Forelimb muscle (tissue), 1 donor: Measurements from ENCODE around the gene RASIP1. TPM values are rescaled to one million over a fixed set of nuclear protein-coding genes. Genes with fewer than 3 reads are reported as not detected.
A peak's percentile ranks its signal among the peaks of the same experiment; 100 is the strongest.
"Not testable (repeated sequence)": the region's sequence is repeated elsewhere in the genome, so short reads cannot be mapped to it uniquely, and the experiment has no call there.

ENCODE experiments used
- DNase-seq: peaks from one replicate; pipeline ENCODE4 v3.0.0-alpha.2; 2013; ENCODE audit warnings: low read depth
- polyA plus RNA-seq: library from polyadenylated mRNA; unstranded; fragments of 120-200 nt; gene quantifications from one replicate; pipeline ENCODE4 v1.2.1, GENCODE V29; 2013; ENCODE audit not compliant: insufficient read length

Gene RASIP1
- polyA plus RNA-seq, 1 donor = 25.9 TPM

- no peak for DNase-seq
Measured at GRCh38 chr19:48735031-48735615, 5.3 kb downstream of the RASIP1 start.

DNA sequence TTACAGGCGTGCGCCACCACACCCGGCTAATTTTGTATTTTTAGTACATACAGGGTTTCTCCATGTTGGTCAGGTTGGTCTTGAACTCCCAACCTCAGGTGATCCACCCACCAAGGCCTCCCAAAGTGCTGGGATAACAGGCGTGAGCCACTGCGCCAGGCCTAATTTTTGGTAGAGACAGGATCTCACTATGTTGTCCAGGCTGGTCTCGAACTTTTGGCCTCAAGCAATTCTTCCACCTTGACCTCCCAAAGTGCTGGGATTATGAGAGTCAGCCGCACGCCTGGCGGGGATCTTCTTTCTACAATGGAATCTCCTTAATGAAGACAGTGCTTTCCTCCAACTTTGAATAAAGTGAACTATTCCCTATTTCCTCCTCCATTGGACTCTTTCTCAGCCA is 5.8 kb downstream of the RASIP1 start:
- DNase-seq = no peak

DNA sequence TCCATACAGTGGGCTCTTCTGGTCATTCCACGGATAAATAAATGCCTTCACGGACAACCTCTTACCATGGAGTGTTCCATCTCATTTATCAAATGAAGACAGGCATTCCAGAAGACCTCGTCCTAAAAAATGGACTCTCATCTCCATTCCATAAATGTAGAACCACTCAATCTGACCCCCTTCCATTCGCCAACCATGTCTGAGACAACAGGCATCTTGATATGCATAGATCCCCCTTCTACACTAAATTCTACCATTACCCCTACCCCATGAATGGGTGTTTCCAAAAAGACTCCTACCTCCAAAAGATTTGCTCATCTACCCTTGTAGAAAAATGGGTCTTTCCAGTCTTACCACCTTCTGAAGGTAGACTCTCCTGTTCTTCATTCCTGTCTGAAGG is 9.0 kb downstream of the RASIP1 start:
- no peak for DNase-seq

DNA sequence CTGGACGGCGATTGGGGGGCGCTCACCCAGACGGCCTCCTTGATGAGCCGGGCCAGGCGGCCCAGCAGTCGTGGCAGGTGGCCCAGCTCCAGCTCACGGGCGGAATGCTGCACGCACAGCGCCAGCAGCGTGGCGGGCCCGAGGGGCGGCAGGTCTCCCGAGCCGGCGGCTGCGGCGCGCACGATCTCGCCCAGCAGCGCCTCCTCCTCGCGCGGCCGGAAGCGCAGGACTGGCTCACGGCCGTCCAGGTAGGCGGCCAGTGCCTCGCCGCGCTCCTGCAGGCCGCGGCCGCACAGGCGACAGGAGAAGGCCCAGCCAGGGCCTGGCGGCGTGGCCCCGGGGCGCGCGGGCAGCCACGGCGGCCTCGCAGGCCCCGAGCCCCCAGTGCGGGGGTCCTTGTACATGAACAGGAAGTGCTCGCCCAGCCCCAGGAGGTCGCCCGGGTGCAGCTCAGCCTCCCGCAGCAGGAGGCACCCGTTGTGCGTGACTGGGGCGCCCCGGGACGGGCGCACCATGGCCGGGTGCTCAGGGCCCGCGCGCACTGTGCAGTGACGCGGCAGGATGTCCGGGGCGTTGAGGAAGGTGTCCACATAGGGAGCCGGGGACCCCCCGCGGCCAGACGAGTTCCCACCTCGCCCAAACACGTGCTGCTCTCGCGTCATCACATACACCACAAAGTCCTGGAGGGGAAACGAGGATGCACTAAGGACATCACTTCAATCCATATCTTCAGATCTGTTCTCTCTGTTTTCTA is 11.3 kb downstream of the RASIP1 start:
- no peak for DNase-seq

GRCh38 chr19:48726556-48726955 is 13.9 kb downstream of the RASIP1 start:
- DNase-seq = no peak

- DNase-seq = peak; percentile 83
Measured at GRCh38 chr19:48724796-48725753, 15.3 kb downstream of the RASIP1 start.

GRCh38 chr19:48722196-48722708 is 18.2 kb downstream of the RASIP1 start:
- no peak for DNase-seq

- peak; percentile 98 for DNase-seq
Measured at GRCh38 chr19:48720613-48721296, 19.7 kb downstream of the RASIP1 start.

DNA sequence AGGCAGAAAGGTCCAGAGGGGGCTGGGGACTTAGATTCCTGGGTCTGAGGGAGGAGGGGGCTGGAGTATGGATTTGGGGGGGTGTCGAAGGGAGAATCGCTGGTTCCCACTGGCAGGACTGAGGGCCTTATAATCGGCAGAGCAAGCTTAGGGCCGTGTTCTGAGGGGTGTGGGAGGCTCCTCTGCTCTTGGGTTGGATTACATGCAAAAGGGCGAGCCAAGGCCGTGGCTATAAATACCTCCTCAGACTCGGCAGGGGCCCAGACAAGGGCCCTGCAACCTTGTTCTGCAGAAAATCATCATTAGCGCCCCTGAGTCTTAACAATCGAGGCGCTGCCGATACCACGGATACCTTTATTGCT is 20.2 kb downstream of the RASIP1 start:
- no peak for DNase-seq

- no peak for DNase-seq
Measured at GRCh38 chr19:48719263-48720171, 20.9 kb downstream of the RASIP1 start, which contains the start of gene MAMSTR. TSS of gene MAMSTR (minus strand) at chr19:48719725. CDS start at chr19:48719031, 694 bp downstream.

DNA sequence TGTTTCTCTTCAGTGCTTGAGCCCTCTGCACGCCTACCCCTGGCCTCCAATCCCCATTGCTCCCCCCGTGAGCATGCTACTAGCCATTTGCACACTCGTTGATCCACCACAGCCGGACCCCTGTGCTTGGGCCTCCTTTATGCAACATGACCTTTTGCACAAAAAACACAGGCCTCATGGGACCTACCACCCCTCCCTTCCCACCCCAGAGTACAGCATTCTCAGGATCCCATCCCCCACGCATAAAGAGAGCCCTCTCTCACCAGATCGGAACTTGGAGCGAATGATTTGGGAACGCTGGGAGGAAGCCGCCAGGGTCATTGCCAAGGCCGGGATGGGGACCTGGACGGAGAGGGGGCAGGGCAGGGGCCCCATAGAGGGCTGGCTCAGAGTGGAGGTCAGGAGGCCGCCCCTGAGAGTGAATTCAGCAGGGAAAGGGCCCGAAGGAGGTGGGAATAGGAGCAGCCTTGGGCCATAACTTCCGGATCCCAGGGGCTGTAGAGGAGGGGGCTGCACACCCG is 21.6 kb downstream of the RASIP1 start:
- DNase-seq = no peak

DNA sequence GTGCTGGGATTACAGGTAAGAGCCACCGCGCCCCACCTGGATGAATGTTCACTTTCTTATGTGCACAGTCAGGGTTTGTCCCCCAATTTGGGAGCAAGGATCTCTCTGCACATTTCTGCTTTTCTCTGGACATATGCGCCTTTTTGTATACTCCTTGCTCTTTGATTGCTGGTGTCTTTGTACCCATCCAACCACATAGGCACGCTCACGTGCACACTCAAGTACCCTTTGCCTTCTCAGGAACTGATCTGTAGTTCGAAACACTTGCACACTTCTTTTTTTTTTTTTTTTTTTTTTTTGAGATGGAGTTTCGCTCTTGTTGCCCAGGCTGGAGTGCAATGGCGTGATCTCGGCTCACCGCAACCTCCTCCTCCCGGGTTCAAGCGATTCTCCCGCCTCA is 22.3 kb downstream of the RASIP1 start:
- not testable (repeated sequence) for DNase-seq

GRCh38 chr19:48716562-48717291 is 23.7 kb downstream of the RASIP1 start:
- DNase-seq = no peak

DNA sequence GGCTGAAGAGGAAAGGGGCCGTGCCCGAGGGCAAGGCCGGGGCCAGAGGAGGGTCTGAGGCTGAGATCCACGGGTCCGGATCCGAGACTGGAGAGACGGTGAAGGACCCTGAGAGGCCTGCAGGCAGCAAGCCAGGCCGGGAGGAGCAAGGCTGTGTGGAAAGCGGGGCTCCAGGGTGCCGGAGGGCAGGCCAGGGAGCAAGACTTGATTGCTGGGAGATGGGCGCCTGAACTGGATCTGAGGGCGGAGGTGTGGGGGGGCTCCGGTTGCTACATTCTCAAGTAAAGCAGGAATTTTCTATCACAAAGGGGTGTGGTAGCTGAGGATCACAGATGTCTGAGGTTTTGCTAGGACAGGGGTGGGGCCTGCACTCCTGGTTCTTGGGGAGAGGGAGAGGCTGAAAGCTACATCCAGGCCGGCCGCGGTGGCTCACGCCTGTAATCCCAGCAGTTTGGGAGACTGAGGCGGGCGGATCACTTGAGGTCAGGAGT is 24.7 kb downstream of the RASIP1 start:
- DNase-seq = no peak

- no peak for DNase-seq
Measured at GRCh38 chr19:48714759-48715675, 25.4 kb downstream of the RASIP1 start.

GRCh38 chr19:48713864-48714755 is 26.3 kb downstream of the RASIP1 start:
- DNase-seq = peak; percentile 98
